ENCODE data around the gene TSEN54. TPM values are rescaled to one million over a fixed set of nuclear protein-coding genes. Genes with fewer than 3 reads are reported as not detected.
A peak's percentile ranks its signal among the peaks of the same experiment; 100 is the strongest.

TSEN54 gene
- total and polyA plus RNA-seq, 7 donors, result 5.7 to 14.9 (median 9.7) TPM

DNA sequence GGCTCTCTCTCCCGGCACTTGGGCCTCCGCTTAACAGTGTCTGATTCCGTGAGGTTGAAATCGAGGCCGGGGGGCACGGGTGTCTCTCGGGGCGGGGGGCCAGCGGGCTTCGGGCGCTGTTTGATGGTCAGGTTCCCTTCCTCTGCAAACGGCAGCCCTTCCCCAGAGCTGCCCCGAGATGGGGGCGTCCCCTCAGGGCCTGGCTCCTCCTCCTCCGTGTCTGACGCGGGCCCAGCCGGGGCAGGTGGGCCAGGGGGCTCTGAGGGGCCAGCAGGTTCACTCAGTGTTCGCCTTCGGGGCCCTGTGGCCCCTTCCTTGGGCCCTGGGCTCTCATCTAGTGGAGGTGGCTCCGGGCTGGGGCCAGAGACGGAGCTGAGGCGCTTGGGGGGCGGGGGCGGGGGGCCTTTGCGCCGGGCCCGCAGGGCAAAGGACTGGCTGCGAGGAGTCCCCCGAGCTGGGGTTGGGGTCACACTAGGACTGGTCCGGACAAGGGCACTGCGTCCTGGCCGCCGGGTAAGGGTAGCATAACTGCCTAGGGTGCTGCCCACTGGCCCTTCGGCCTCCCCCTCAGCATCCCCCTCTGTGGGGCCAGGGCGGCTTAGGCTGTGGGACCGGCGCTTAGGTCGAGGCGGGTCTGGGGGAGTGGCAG, 14.1 kb upstream of the TSEN54 start:
- no peaks in the 10 kb centered on the region for H3K27me3 ChIP-seq (ENCODE audit: insufficient read depth in 3 of 3, low read length in 2 of 3)
- no peaks in the 10 kb centered on the region for H3K9me3 ChIP-seq
- no peak for ATAC-seq
- WGBS, 3 donors, result 64 to 83% (median 77%) methylated on average over 25 to 40 of the region's 40 CpGs
- no peak for DNase-seq
- no peak overlapping the region for H3K27ac ChIP-seq
- TF ChIP-seq, protein P1, sequence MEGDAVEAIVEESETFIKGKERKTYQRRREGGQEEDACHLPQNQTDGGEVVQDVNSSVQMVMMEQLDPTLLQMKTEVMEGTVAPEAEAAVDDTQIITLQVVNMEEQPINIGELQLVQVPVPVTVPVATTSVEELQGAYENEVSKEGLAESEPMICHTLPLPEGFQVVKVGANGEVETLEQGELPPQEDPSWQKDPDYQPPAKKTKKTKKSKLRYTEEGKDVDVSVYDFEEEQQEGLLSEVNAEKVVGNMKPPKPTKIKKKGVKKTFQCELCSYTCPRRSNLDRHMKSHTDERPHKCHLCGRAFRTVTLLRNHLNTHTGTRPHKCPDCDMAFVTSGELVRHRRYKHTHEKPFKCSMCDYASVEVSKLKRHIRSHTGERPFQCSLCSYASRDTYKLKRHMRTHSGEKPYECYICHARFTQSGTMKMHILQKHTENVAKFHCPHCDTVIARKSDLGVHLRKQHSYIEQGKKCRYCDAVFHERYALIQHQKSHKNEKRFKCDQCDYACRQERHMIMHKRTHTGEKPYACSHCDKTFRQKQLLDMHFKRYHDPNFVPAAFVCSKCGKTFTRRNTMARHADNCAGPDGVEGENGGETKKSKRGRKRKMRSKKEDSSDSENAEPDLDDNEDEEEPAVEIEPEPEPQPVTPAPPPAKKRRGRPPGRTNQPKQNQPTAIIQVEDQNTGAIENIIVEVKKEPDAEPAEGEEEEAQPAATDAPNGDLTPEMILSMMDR (IDR thresholded peaks at IDR 0.05), result no peak
- no peak overlapping the region for H3K4me3 ChIP-seq
- H3K36me3 ChIP-seq (ENCODE audit: insufficient read depth in 1 of 2, low read depth in 1 of 2), result peaks cover 0 to 81% of the 10 kb centered on the region in 2 donors
- intact Hi-C loops (cut with DNase I), result no loop called here
- H3K4me1 ChIP-seq, result peaks cover 18% of the 10 kb centered on the region

DNA sequence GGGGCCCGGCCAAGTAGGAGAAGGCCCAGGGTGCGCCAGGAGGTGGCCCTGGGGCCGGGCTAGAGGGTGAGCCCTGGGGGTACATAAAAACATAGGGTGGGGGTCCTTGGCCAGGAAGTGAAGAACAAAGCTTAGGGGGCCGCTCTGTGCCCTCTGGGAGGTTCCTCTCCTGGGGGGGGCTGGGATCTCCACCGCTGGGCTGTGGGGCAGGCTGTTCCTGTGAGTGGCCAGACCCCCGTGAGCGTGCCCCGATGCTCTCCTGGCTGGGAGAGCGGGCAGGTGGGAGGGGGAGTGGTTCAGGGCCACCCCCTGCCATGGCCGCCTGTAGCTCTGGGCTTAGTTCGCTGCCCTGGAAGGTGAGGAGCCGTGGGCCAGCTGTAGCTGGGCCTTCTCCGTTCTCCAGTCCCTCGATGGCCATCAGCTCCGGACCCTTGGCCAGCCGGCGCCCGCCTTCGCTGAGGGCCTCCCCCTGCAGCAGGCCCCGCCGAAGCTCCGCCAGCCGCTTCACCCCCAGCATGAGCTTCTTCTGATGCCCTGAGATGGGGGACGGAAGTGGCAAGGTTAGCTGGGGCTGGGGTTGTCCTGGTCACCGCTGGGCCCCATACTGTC, 13.5 kb upstream of the TSEN54 start:
- Histone ChIP-seq H3K27ac (no peak overlapping the region), H3K4me1 (peaks cover 18% of the 10 kb centered on the region), H3K4me3 (no peak overlapping the region), H3K9me3 (no peaks in the 10 kb centered on the region), H3K36me3 (ENCODE audit: insufficient read depth in 1 of 2, low read depth in 1 of 2) (peaks cover 0 to 80% of the 10 kb centered on the region in 2 donors), H3K27me3 (ENCODE audit: insufficient read depth in 3 of 3, low read length in 2 of 3) (no peaks in the 10 kb centered on the region)
- no peak for DNase-seq
- TF ChIP-seq, protein P1 (IDR thresholded peaks at IDR 0.05), result no peak
- WGBS, 3 donors, result 91 to 94% (median 92%) methylated on average over 23 to 25 of the region's 25 CpGs
- intact Hi-C loops (cut with DNase I), result no loop called here
- ATAC-seq, result no peak

DNA sequence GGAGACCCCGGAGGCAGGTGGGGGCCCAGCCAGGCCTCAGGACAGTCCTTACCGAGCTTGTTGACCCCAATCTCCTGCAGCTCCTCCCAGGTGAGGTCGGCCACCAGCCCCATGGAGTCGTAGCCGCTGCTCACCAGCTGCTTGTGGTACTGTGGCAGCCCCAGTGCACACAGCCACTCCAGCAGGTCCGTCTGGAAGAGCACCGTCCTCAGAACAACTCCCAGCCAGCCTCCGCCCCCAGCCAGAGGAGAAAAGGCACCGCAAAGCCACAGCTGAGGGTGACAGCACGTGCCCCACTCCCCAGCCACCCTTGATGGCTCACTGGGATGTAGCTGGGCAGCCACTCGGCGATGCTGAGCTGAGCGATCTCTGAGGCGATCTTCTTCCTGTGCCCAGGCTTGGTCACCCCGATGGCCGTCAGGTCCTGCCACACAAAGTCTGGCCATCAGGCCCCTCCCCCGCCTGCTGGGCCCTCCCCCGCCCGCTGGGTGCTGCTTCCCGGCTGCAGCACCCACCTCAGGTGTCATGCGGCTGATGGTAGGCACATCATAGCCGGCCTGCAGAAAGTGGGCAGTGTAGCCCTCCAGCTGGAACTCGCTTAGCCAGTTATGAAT, 12.9 kb upstream of the TSEN54 start:
- peaks cover 0 to 76% of the 10 kb centered on the region in 2 donors for H3K36me3 ChIP-seq (ENCODE audit: insufficient read depth in 1 of 2, low read depth in 1 of 2)
- H3K9me3 ChIP-seq, result no peaks in the 10 kb centered on the region
- H3K27me3 ChIP-seq (ENCODE audit: insufficient read depth in 3 of 3, low read length in 2 of 3), result no peaks in the 10 kb centered on the region
- no peak overlapping the region for H3K27ac ChIP-seq
- H3K4me1 ChIP-seq, result peaks cover 19% of the 10 kb centered on the region
- H3K4me3 ChIP-seq, result no peak overlapping the region
- 85 to 88% (median 88%) methylated on average over 21 to 23 of the region's 23 CpGs for WGBS, 3 donors
- intact Hi-C loops (cut with DNase I), result no loop called here
- DNase-seq, result no peak
- ATAC-seq, result no peak
- TF ChIP-seq, protein P1 (IDR thresholded peaks at IDR 0.05), result no peak

DNA sequence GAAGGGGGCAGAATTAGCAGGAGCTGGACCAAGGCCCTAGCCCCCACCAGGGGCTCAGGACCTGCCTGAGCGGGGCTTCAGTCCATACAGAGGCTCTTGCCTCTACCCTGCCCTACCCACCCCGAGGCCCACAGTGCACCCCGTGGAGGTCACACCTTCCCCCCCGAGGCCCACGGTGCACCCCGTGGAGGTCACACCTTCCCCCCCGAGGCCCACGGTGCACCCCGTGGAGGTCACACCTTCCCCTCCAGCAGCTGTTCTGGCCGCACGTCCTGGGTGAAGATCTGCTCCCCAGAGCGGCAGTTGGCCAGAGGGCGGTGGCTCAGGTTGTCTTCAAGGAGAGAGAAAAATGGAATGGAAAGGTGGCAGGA, 12.4 kb upstream of the TSEN54 start:
- Histone ChIP-seq H3K27me3 (ENCODE audit: insufficient read depth in 3 of 3, low read length in 2 of 3) (no peaks in the 10 kb centered on the region), H3K27ac (no peak overlapping the region), H3K9me3 (no peaks in the 10 kb centered on the region), H3K36me3 (ENCODE audit: insufficient read depth in 1 of 2, low read depth in 1 of 2) (peaks cover 0 to 76% of the 10 kb centered on the region in 2 donors), H3K4me1 (peaks cover 19% of the 10 kb centered on the region), H3K4me3 (no peak overlapping the region)
- 56 to 63% (median 59%) methylated on average over 11 to 13 of the region's 13 CpGs for WGBS, 3 donors
- intact Hi-C loops (cut with DNase I), result no loop called here
- TF ChIP-seq, protein P1 (IDR thresholded peaks at IDR 0.05), result no peak
- ATAC-seq (peak in 2 of 4 donors; percentile 3 to 10), DNase-seq (no peak)
